ENCODE results near the gene MYO5B.
"Not testable (repeated sequence)": the region's sequence is repeated elsewhere in the genome, so short reads cannot be mapped to it uniquely, and the experiment has no call there.

MYO5B gene

GRCh38 chr18:49813069-49813318 lies 382.0 kb downstream of the MYO5B start:
- Histone ChIP-seq H3K4me1 (ENCODE audit: control insufficient read depth, low read length) (peaks cover 20% of the 10 kb centered on the region), H3K79me2 (ENCODE audit: control insufficient read depth, low read length) (peaks cover 58% of the 10 kb centered on the region), H3K27me3 (ENCODE audit: control insufficient read depth, low read length) (no peaks in the 10 kb centered on the region), H3K9me2 (replicated peaks; ENCODE audit: control insufficient read depth, low read length) (no peaks in the 10 kb centered on the region), H3K36me3 (ENCODE audit: control insufficient read depth, low read length) (peaks cover 6% of the 10 kb centered on the region), H4K20me1 (ENCODE audit: control insufficient read depth, insufficient read depth, low read depth, low read length) (no peaks in the 10 kb centered on the region), H3F3A (ENCODE audit: control insufficient read depth, insufficient read depth) (no peaks in the 10 kb centered on the region), H3K4me2 (ENCODE audit: low read length) (peak overlapping the region; percentile 81), H3K4me3 (ENCODE audit: low read length) (peak overlapping the region; percentile 92), H3K9me3 (ENCODE audit: control insufficient read depth, insufficient read depth, low read length) (peaks cover 11% of the 10 kb centered on the region; the same call in 1 of the 2 replicates), H3K27ac (ENCODE audit: low read depth, low read length) (peak overlapping the region; percentile 77)
- TF ChIP-seq, protein P1, sequence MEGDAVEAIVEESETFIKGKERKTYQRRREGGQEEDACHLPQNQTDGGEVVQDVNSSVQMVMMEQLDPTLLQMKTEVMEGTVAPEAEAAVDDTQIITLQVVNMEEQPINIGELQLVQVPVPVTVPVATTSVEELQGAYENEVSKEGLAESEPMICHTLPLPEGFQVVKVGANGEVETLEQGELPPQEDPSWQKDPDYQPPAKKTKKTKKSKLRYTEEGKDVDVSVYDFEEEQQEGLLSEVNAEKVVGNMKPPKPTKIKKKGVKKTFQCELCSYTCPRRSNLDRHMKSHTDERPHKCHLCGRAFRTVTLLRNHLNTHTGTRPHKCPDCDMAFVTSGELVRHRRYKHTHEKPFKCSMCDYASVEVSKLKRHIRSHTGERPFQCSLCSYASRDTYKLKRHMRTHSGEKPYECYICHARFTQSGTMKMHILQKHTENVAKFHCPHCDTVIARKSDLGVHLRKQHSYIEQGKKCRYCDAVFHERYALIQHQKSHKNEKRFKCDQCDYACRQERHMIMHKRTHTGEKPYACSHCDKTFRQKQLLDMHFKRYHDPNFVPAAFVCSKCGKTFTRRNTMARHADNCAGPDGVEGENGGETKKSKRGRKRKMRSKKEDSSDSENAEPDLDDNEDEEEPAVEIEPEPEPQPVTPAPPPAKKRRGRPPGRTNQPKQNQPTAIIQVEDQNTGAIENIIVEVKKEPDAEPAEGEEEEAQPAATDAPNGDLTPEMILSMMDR (IDR thresholded peaks at IDR 0.05; ENCODE audit: low read depth, low read length, poor library complexity, severe bottlenecking): no peak
- no peak for TF ChIP-seq EZH2phosphoT487 (IDR thresholded peaks at IDR 0.05; ENCODE audit: borderline replicate concordance, low read length)

GRCh38 chr18:49812286-49813068 lies 382.5 kb downstream of the MYO5B start:
- Histone ChIP-seq H3K4me3 (ENCODE audit: low read length) (peak overlapping the region; percentile 92), H3K27ac (ENCODE audit: low read depth, low read length) (peak overlapping the region; percentile 77), H3K79me2 (ENCODE audit: control insufficient read depth, low read length) (peaks cover 64% of the 10 kb centered on the region)

DNA sequence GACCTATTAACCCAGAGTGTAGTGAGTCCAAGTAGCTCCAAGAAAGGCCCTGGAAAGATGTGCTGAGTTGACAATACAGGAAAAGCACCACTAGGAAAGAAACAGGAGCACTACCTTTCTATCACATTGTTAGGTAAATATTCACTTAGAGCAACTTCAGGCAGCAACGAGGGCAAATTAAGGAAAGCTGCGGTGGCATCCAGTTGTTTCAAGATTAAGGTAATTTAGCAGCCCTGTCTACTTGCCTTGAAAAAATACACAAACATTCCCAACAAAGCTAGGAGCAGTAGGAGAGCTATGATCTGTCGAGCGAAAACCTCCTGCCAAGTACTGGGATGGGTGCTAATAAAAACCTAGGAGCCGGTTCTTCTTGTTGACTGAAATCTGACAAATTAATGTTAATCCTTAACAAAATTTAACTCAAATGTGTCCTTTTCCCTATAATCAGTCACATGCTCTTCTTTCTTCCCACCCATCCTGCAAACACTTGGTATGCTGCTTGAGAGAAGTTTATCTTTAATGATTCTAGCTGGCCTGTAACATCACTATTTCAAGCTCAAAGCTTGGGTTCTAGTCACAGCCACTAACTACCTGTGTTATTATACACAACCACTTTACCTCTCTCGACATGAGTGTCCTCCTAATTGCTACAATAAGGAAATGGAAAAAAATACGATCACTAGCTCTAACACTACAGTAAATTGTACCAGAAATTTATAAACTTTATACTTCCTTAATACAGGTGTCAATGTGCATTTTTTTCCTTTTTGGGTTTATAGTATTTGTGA lies 383.6 kb downstream of the MYO5B start:
- Histone ChIP-seq H3K36me3 (ENCODE audit: control insufficient read depth, low read length) (peaks cover 6% of the 10 kb centered on the region), H3K9me2 (replicated peaks; ENCODE audit: control insufficient read depth, low read length) (no peaks in the 10 kb centered on the region), H3F3A (ENCODE audit: control insufficient read depth, insufficient read depth) (no peaks in the 10 kb centered on the region), H3K9me3 (ENCODE audit: control insufficient read depth, insufficient read depth, low read length) (peaks cover 12% of the 10 kb centered on the region; the same call in 1 of the 2 replicates), H3K27ac (ENCODE audit: low read depth, low read length) (no peak overlapping the region), H3K4me2 (ENCODE audit: low read length) (peak overlapping the region; percentile 35), H3K4me1 (ENCODE audit: control insufficient read depth, low read length) (peaks cover 20% of the 10 kb centered on the region), H3K79me2 (ENCODE audit: control insufficient read depth, low read length) (peaks cover 75% of the 10 kb centered on the region), H3K27me3 (ENCODE audit: control insufficient read depth, low read length) (no peaks in the 10 kb centered on the region), H4K20me1 (ENCODE audit: control insufficient read depth, insufficient read depth, low read depth, low read length) (no peaks in the 10 kb centered on the region), H3K4me3 (ENCODE audit: low read length) (peak overlapping the region; percentile 5; the same call in 1 of the 2 replicates)
- TF ChIP-seq, protein P1 (IDR thresholded peaks at IDR 0.05; ENCODE audit: low read depth, low read length, poor library complexity, severe bottlenecking): no peak
- no peak for TF ChIP-seq EZH2phosphoT487 (IDR thresholded peaks at IDR 0.05; ENCODE audit: borderline replicate concordance, low read length)

More at GRCh38 chr18:49812286-49813068, 382.5 kb downstream of the MYO5B start:
- Histone ChIP-seq H3K4me1 (ENCODE audit: control insufficient read depth, low read length) (peaks cover 20% of the 10 kb centered on the region), H3K36me3 (ENCODE audit: control insufficient read depth, low read length) (peaks cover 6% of the 10 kb centered on the region), H3F3A (ENCODE audit: control insufficient read depth, insufficient read depth) (no peaks in the 10 kb centered on the region), H4K20me1 (ENCODE audit: control insufficient read depth, insufficient read depth, low read depth, low read length) (no peaks in the 10 kb centered on the region), H3K4me2 (ENCODE audit: low read length) (peak overlapping the region; percentile 81), H3K9me3 (ENCODE audit: control insufficient read depth, insufficient read depth, low read length) (peaks cover 12% of the 10 kb centered on the region; the same call in 1 of the 2 replicates), H3K27me3 (ENCODE audit: control insufficient read depth, low read length) (no peaks in the 10 kb centered on the region), H3K9me2 (replicated peaks; ENCODE audit: control insufficient read depth, low read length) (no peaks in the 10 kb centered on the region)
- no peak for TF ChIP-seq EZH2phosphoT487 (IDR thresholded peaks at IDR 0.05; ENCODE audit: borderline replicate concordance, low read length)
- TF ChIP-seq, protein P1 (IDR thresholded peaks at IDR 0.05; ENCODE audit: low read depth, low read length, poor library complexity, severe bottlenecking): no peak

- not testable (repeated sequence) for H3K9me2 ChIP-seq (replicated peaks; ENCODE audit: control insufficient read depth, low read length)
- H3K79me2 ChIP-seq (ENCODE audit: control insufficient read depth, low read length): peaks cover 94% of the 10 kb centered on the region
- H3K9me3 ChIP-seq (ENCODE audit: control insufficient read depth, insufficient read depth, low read length): peaks cover 12% of the 10 kb centered on the region; the same call in 1 of the 2 replicates
These were observed 386.3 kb downstream of the MYO5B start for GRCh38 chr18:49808553-49809191.

More at GRCh38 chr18:49808553-49809191, 386.3 kb downstream of the MYO5B start:
- H3F3A ChIP-seq (ENCODE audit: control insufficient read depth, insufficient read depth); H3K4me3 ChIP-seq (ENCODE audit: low read length); H3K27ac ChIP-seq (ENCODE audit: low read depth, low read length); H3K36me3 ChIP-seq (ENCODE audit: control insufficient read depth, low read length); H3K27me3 ChIP-seq (ENCODE audit: control insufficient read depth, low read length); H3K4me2 ChIP-seq (ENCODE audit: low read length); H4K20me1 ChIP-seq (ENCODE audit: control insufficient read depth, insufficient read depth, low read depth, low read length): not testable (repeated sequence)
- peaks cover 15% of the 10 kb centered on the region for H3K4me1 ChIP-seq (ENCODE audit: control insufficient read depth, low read length)

Data from DOHH2 (cell line).